OCI-LY3 (cell line): ENCODE results near the gene HECW1.
A peak's percentile ranks its signal among the peaks of the same experiment; 100 is the strongest.

Experiments
- H2AFZ ChIP-seq: fragments of 200-600, 300-600 bp; shearing (Covaris generic); 2 replicates; pipeline ENCODE4 v1.6.0; 2014; ENCODE audit warnings: antibody characterized with exemption, low read depth, low read length
- H3K27ac ChIP-seq: fragments of 200-600, 300-600 bp; sonication (generic); 2 replicates; pipeline ENCODE4 v1.5.1; 2014; ENCODE audit warnings: mild to moderate bottlenecking, low read length, moderate library complexity, mixed read lengths
- H3K27me3 ChIP-seq: fragments of 200-600, 300-600 bp; sonication (generic); 2 replicates; pipeline ENCODE4 v1.6.1; 2014; ENCODE audit warnings: low read depth, low read length, mixed read lengths
- H3K36me3 ChIP-seq: fragments of 200-600, 300-600 bp; sonication (generic); replicated peaks from 2 replicates; pipeline ENCODE3; 2014; ENCODE audit warnings: low read depth, low read length, mixed read lengths
- H3K4me1 ChIP-seq: fragments of 300-600, 200-600 bp; sonication (generic); 2 replicates; pipeline ENCODE4 v1.6.1; 2014; ENCODE audit warnings: low read length, mixed read lengths
- H3K4me2 ChIP-seq: fragments of 200-600, 300-600 bp; sonication (generic); 2 replicates; pipeline ENCODE4 v1.6.1; 2014; ENCODE audit warnings: low read length, mixed read lengths
- H3K4me3 ChIP-seq: fragments of 300-600, 200-600 bp; sonication (generic); 2 replicates; pipeline ENCODE4 v1.5.1; 2014; ENCODE audit warnings: antibody characterized with exemption, mild to moderate bottlenecking, low read length, moderate library complexity
- H3K79me2 ChIP-seq: fragments of 300-600, 200-600 bp; shearing (Covaris generic); 2 replicates; pipeline ENCODE4 v1.6.1; 2014; ENCODE audit warnings: mild to moderate bottlenecking, low read length, mixed read lengths
- H3K9ac ChIP-seq: fragments of 300-600, 200-600 bp; shearing (Covaris generic); 2 replicates; pipeline ENCODE4 v1.6.0; 2014; ENCODE audit warnings: mild to moderate bottlenecking, low read length, moderate library complexity
- H3K9me3 ChIP-seq: fragments of 200-600, 300-600 bp; shearing (Covaris generic); 2 replicates; pipeline ENCODE4 v1.6.1; 2014; ENCODE audit warnings: low read length, mixed read lengths; ENCODE audit not compliant: insufficient read depth
- H4K20me1 ChIP-seq: fragments of 200-600, 300-600 bp; sonication (generic); 2 replicates; pipeline ENCODE4 v1.6.1; 2016; ENCODE audit warnings: low read length, mixed read lengths; ENCODE audit not compliant: insufficient read depth
- CTCF ChIP-seq: fragments of 200-600, 300-600 bp; sonication (generic); IDR thresholded peaks from 2 replicates; pipeline ENCODE4 v1.5.1; 2014; ENCODE audit warnings: antibody characterized with exemption, low read length, low read depth
- EZH2phosphoT487 ChIP-seq: fragments of 200-600 bp; shearing (Covaris generic); IDR thresholded peaks from 2 replicates; pipeline ENCODE4 v1.6.1; 2018; ENCODE audit warnings: antibody characterized with exemption, mixed run types, low read depth

HECW1 gene

GRCh38 chr7:43164757-43165156 lies 52.3 kb downstream of the HECW1 start:
- Histone ChIP-seq H3K9ac (peak overlapping the region; percentile 54; the same call in 1 of the 2 replicates), H4K20me1 (no peaks in the 10 kb centered on the region), H3K4me3 (peak overlapping the region; percentile 72), H3K9me3 (no peaks in the 10 kb centered on the region), H3K36me3 (no peaks in the 10 kb centered on the region), H3K79me2 (no peaks in the 10 kb centered on the region), H3K27me3 (no peaks in the 10 kb centered on the region), H2AFZ (no peak overlapping the region), H3K27ac (peak overlapping the region; percentile 53), H3K4me2 (peak overlapping the region; percentile 96), H3K4me1 (peaks cover 47% of the 10 kb centered on the region)
- TF ChIP-seq EZH2phosphoT487: no peak
- TF ChIP-seq CTCF: no peak

GRCh38 chr7:43166686-43167085 lies 54.2 kb downstream of the HECW1 start:
- no peaks in the 10 kb centered on the region for H3K79me2 ChIP-seq
- H3K27ac ChIP-seq: no peak overlapping the region
- no peak overlapping the region for H3K9ac ChIP-seq
- peaks cover 62% of the 10 kb centered on the region for H3K4me1 ChIP-seq
- H3K4me3 ChIP-seq: no peak overlapping the region
- no peaks in the 10 kb centered on the region for H3K27me3 ChIP-seq
- H3K4me2 ChIP-seq: no peak overlapping the region
- H3K9me3 ChIP-seq: no peaks in the 10 kb centered on the region
- no peak overlapping the region for H2AFZ ChIP-seq
- H3K36me3 ChIP-seq: no peaks in the 10 kb centered on the region
- H4K20me1 ChIP-seq: no peaks in the 10 kb centered on the region
- TF ChIP-seq EZH2phosphoT487 (no peak), CTCF (no peak)

- no peaks in the 10 kb centered on the region for H3K79me2 ChIP-seq
- H3K36me3 ChIP-seq: no peaks in the 10 kb centered on the region
- H3K4me2 ChIP-seq: no peak overlapping the region
- no peak overlapping the region for H3K9ac ChIP-seq
- H3K4me1 ChIP-seq: peaks cover 73% of the 10 kb centered on the region
- no peak overlapping the region for H3K4me3 ChIP-seq
- H2AFZ ChIP-seq: no peak overlapping the region
- TF ChIP-seq CTCF: no peak
- no peak for TF ChIP-seq EZH2phosphoT487
- no peaks in the 10 kb centered on the region for H4K20me1 ChIP-seq
- no peaks in the 10 kb centered on the region for H3K27me3 ChIP-seq
- H3K27ac ChIP-seq: no peak overlapping the region
- no peaks in the 10 kb centered on the region for H3K9me3 ChIP-seq
Measured at GRCh38 chr7:43169076-43169475, 56.6 kb downstream of the HECW1 start.

- Histone ChIP-seq H4K20me1 (no peaks in the 10 kb centered on the region), H3K4me1 (peaks cover 59% of the 10 kb centered on the region), H3K9ac (no peak overlapping the region), H3K79me2 (no peaks in the 10 kb centered on the region), H3K27me3 (no peaks in the 10 kb centered on the region), H3K4me2 (no peak overlapping the region), H3K9me3 (no peaks in the 10 kb centered on the region), H2AFZ (no peak overlapping the region), H3K36me3 (no peaks in the 10 kb centered on the region), H3K27ac (no peak overlapping the region), H3K4me3 (no peak overlapping the region)
- TF ChIP-seq CTCF (no peak), EZH2phosphoT487 (no peak)
Measured at GRCh38 chr7:43170571-43170970, 58.1 kb downstream of the HECW1 start.
